Measurements from ENCODE around the gene ST6GALNAC2.

ST6GALNAC2 gene

GRCh38 chr17:76544546-76545365 is 40.9 kb downstream of the ST6GALNAC2 start:
- no peak overlapping the region for H3K4me3 ChIP-seq (ENCODE audit: low read length, poor library complexity, severe bottlenecking)
- no peaks in the 10 kb centered on the region for H4K20me1 ChIP-seq (ENCODE audit: insufficient read depth, low read length, poor library complexity, severe bottlenecking)
- peaks cover 2% of the 10 kb centered on the region; the same call in 1 of the 2 replicates for H3F3A ChIP-seq (ENCODE audit: low read depth)
- H3K4me2 ChIP-seq (ENCODE audit: low read depth, low read length, poor library complexity, severe bottlenecking) = peak overlapping the region; percentile 6
- H3K36me3 ChIP-seq (ENCODE audit: insufficient read depth, low read length) = no peaks in the 10 kb centered on the region
- no peaks in the 10 kb centered on the region for H3K9me3 ChIP-seq (ENCODE audit: insufficient read depth, low read depth, low read length)
- H3K27me3 ChIP-seq (ENCODE audit: insufficient read depth, low read length, poor library complexity, severe bottlenecking) = no peaks in the 10 kb centered on the region
- peak overlapping the region; percentile 69 for H3K9ac ChIP-seq (ENCODE audit: low read depth, low read length, poor library complexity, severe bottlenecking)
- peaks cover 13% of the 10 kb centered on the region; the same call in 1 of the 2 replicates for H3K79me2 ChIP-seq (ENCODE audit: insufficient read depth, low read length)
- H3K4me1 ChIP-seq (ENCODE audit: insufficient read depth, low read length, poor library complexity, severe bottlenecking) = peaks cover 74% of the 10 kb centered on the region
- TF ChIP-seq EZH2phosphoT487 (IDR thresholded peaks at IDR 0.05; ENCODE audit: borderline replicate concordance) (no peak), CTCF (conservative IDR thresholded peaks at IDR 0.05; ENCODE audit: low read length) (no peak)
- no peaks in the 10 kb centered on the region for H3K9me2 ChIP-seq (replicated peaks; ENCODE audit: low read depth, low read length)
- H2AFZ ChIP-seq (ENCODE audit: low read length) = no peak overlapping the region

GRCh38 chr17:76543826-76544545 is 41.7 kb downstream of the ST6GALNAC2 start:
- Histone ChIP-seq H3K9me2 (replicated peaks; ENCODE audit: low read depth, low read length) (no peaks in the 10 kb centered on the region), H3K36me3 (ENCODE audit: insufficient read depth, low read length) (no peaks in the 10 kb centered on the region), H3K4me2 (ENCODE audit: low read depth, low read length, poor library complexity, severe bottlenecking) (no peak overlapping the region), H3K9ac (ENCODE audit: low read depth, low read length, poor library complexity, severe bottlenecking) (peak overlapping the region; percentile 69), H3K27me3 (ENCODE audit: insufficient read depth, low read length, poor library complexity, severe bottlenecking) (no peaks in the 10 kb centered on the region), H3K4me1 (ENCODE audit: insufficient read depth, low read length, poor library complexity, severe bottlenecking) (peaks cover 72% of the 10 kb centered on the region), H3F3A (ENCODE audit: low read depth) (peaks cover 2% of the 10 kb centered on the region; the same call in 1 of the 2 replicates), H3K9me3 (ENCODE audit: insufficient read depth, low read depth, low read length) (no peaks in the 10 kb centered on the region), H3K4me3 (ENCODE audit: low read length, poor library complexity, severe bottlenecking) (no peak overlapping the region), H3K79me2 (ENCODE audit: insufficient read depth, low read length) (peaks cover 9% of the 10 kb centered on the region; the same call in 1 of the 2 replicates), H2AFZ (ENCODE audit: low read length) (no peak overlapping the region), H4K20me1 (ENCODE audit: insufficient read depth, low read length, poor library complexity, severe bottlenecking) (no peaks in the 10 kb centered on the region)
- TF ChIP-seq CTCF (conservative IDR thresholded peaks at IDR 0.05; ENCODE audit: low read length) = no peak
- TF ChIP-seq EZH2phosphoT487 (IDR thresholded peaks at IDR 0.05; ENCODE audit: borderline replicate concordance) = no peak

GRCh38 chr17:76543482-76543825 is 42.2 kb downstream of the ST6GALNAC2 start:
- Histone ChIP-seq H3F3A (ENCODE audit: low read depth) (peaks cover 2% of the 10 kb centered on the region; the same call in 1 of the 2 replicates), H3K4me2 (ENCODE audit: low read depth, low read length, poor library complexity, severe bottlenecking) (no peak overlapping the region), H3K9me3 (ENCODE audit: insufficient read depth, low read depth, low read length) (no peaks in the 10 kb centered on the region), H3K9me2 (replicated peaks; ENCODE audit: low read depth, low read length) (no peaks in the 10 kb centered on the region), H3K27me3 (ENCODE audit: insufficient read depth, low read length, poor library complexity, severe bottlenecking) (no peaks in the 10 kb centered on the region), H3K79me2 (ENCODE audit: insufficient read depth, low read length) (peaks cover 4% of the 10 kb centered on the region; the same call in 1 of the 2 replicates), H3K4me3 (ENCODE audit: low read length, poor library complexity, severe bottlenecking) (no peak overlapping the region), H3K9ac (ENCODE audit: low read depth, low read length, poor library complexity, severe bottlenecking) (peak overlapping the region; percentile 69), H2AFZ (ENCODE audit: low read length) (no peak overlapping the region), H3K4me1 (ENCODE audit: insufficient read depth, low read length, poor library complexity, severe bottlenecking) (peaks cover 67% of the 10 kb centered on the region), H3K36me3 (ENCODE audit: insufficient read depth, low read length) (no peaks in the 10 kb centered on the region), H4K20me1 (ENCODE audit: insufficient read depth, low read length, poor library complexity, severe bottlenecking) (no peaks in the 10 kb centered on the region)
- no peak for TF ChIP-seq CTCF (conservative IDR thresholded peaks at IDR 0.05; ENCODE audit: low read length)
- no peak for TF ChIP-seq EZH2phosphoT487 (IDR thresholded peaks at IDR 0.05; ENCODE audit: borderline replicate concordance)

Measured in Loucy (cell line).